IMR-90 (cell line): Measurements from ENCODE around the gene TULP4. TPM values are rescaled to one million over a fixed set of nuclear protein-coding genes. Genes with fewer than 3 reads are reported as not detected.
A peak's percentile ranks its signal among the peaks of the same experiment; 100 is the strongest.

Source experiments
- ATAC-seq: fragments of 200-7000 bp; cut with Tn5 transposase; 2 replicates; pipeline ENCODE4 v1.9.1; 2020; ENCODE audit warnings: low read depth, mild to moderate bottlenecking, moderate library complexity
- BruUV-seq: library from RNA; stranded (reverse); fragments of 400-500 nt; replicated peaks from 2 replicates; lab custom pipeline; 2021; lab: Mats Ljungman, UMichigan
- CTCF ChIA-PET: fragments of 300-600 bp; formaldehyde crosslinking; extraction: SDS; loops from one replicate; lab custom pipeline; 2021; ENCODE audit warnings: antibody characterized with exemption; lab: Yijun Ruan, JAX
- POLR2A ChIA-PET: fragments of 300-600 bp; sonication (Branson Sonifier 250); formaldehyde crosslinking; loops from one replicate; lab custom pipeline; 2022; ENCODE audit warnings: antibody characterized with exemption; ENCODE audit not compliant: unreplicated experiment; lab: Charles Lee
- DNase-seq: peaks from one replicate; pipeline ENCODE4 v3.0.0; 2013
- H2AFZ ChIP-seq: replicated peaks from 2 replicates; pipeline ENCODE3; 2013; ENCODE audit warnings: low read length, mild to moderate bottlenecking; ENCODE audit not compliant: poor library complexity
- H2AK5ac ChIP-seq: 2 replicates; pipeline ENCODE4 v1.6.1; 2013; ENCODE audit warnings: low read depth, low read length, inconsistent platforms
- H2AK9ac ChIP-seq: replicated peaks from 2 replicates; pipeline ENCODE3; 2013; ENCODE audit warnings: mild to moderate bottlenecking, low read depth, low read length, moderate library complexity; ENCODE audit not compliant: poor library complexity
- H2BK120ac ChIP-seq: 2 replicates; pipeline ENCODE4 v1.6.1; 2013; ENCODE audit warnings: low read depth, low read length, inconsistent platforms
- H2BK15ac ChIP-seq: 3 replicates; pipeline ENCODE4 v1.6.1; 2013; ENCODE audit warnings: low read depth, low read length, inconsistent platforms
- H2BK20ac ChIP-seq: 2 replicates; pipeline ENCODE4 v1.6.1; 2013; ENCODE audit warnings: low read depth, mild to moderate bottlenecking, inconsistent platforms, low read length, moderate library complexity
- H2BK5ac ChIP-seq: 2 replicates; pipeline ENCODE4 v1.6.1; 2013; ENCODE audit warnings: mild to moderate bottlenecking, low read depth, low read length, inconsistent platforms; ENCODE audit not compliant: poor library complexity, severe bottlenecking
- H3K14ac ChIP-seq: replicated peaks from 2 replicates; pipeline ENCODE4 v1.6.1; 2013; ENCODE audit warnings: low read depth, low read length, inconsistent platforms
- H3K18ac ChIP-seq: 2 replicates; pipeline ENCODE4 v1.6.1; 2013; ENCODE audit warnings: low read depth, low read length, control low read depth
- H3K23ac ChIP-seq: 2 replicates; pipeline ENCODE4 v1.6.1; 2013; ENCODE audit warnings: low read depth, low read length, inconsistent platforms
- H3K27ac ChIP-seq: 2 replicates; pipeline ENCODE4 v1.5.1; 2013; ENCODE audit warnings: mild to moderate bottlenecking, control low read depth, low read length; ENCODE audit not compliant: insufficient read depth
- H3K27me3 ChIP-seq: 2 replicates; pipeline ENCODE4 v1.6.1; 2013; ENCODE audit warnings: low read length; ENCODE audit not compliant: control insufficient read depth, insufficient read depth
- H3K36me3 ChIP-seq: 2 replicates; pipeline ENCODE4 v1.6.1; 2013; ENCODE audit warnings: low read length, mixed read lengths; ENCODE audit not compliant: control insufficient read depth, insufficient read depth
- H3K4ac ChIP-seq: 2 replicates; pipeline ENCODE4 v1.6.1; 2013; ENCODE audit warnings: low read depth, low read length, inconsistent platforms
- H3K4me1 ChIP-seq: 2 replicates; pipeline ENCODE4 v1.6.1; 2013; ENCODE audit warnings: low read length, mixed read lengths; ENCODE audit not compliant: control insufficient read depth, insufficient read depth
- H3K4me2 ChIP-seq: 2 replicates; pipeline ENCODE4 v1.6.1; 2013; ENCODE audit warnings: low read depth, mild to moderate bottlenecking, control low read depth, low read length, moderate library complexity
- H3K4me3 ChIP-seq: 2 replicates; pipeline ENCODE4 v1.5.1; 2013; ENCODE audit warnings: low read depth, mild to moderate bottlenecking, control low read depth, low read length, moderate library complexity; ENCODE audit not compliant: insufficient read depth
- H3K56ac ChIP-seq: 2 replicates; pipeline ENCODE4 v1.6.1; 2013; ENCODE audit warnings: low read length, inconsistent platforms; ENCODE audit not compliant: insufficient read depth; ENCODE audit errors: extremely low read depth
- H3K79me1 ChIP-seq, 2 experiments: 2 replicates each; pipeline ENCODE4 v1.6.1; 2013; ENCODE audit warnings: low read length in 2 of 2, inconsistent platforms in 1 of 2, low read depth in 1 of 2
- H3K9ac ChIP-seq: 2 replicates; pipeline ENCODE4 v1.6.1; 2013; ENCODE audit warnings: low read depth, low read length, control low read depth
- H3K9me1 ChIP-seq: 2 replicates; pipeline ENCODE4 v1.6.1; 2013; ENCODE audit warnings: low read length, inconsistent platforms; ENCODE audit not compliant: insufficient read depth
- H3K9me3 ChIP-seq: 2 replicates; pipeline ENCODE4 v1.6.1; 2013; ENCODE audit warnings: low read length; ENCODE audit not compliant: control insufficient read depth, insufficient read depth
- H4K20me1 ChIP-seq: 2 replicates; pipeline ENCODE4 v1.6.1; 2013; ENCODE audit warnings: low read length, inconsistent platforms; ENCODE audit not compliant: insufficient read depth
- H4K5ac ChIP-seq: 2 replicates; pipeline ENCODE4 v1.6.1; 2013; ENCODE audit warnings: mild to moderate bottlenecking, low read depth, low read length, control low read depth
- H4K8ac ChIP-seq, 2 experiments: 2 replicates each; pipeline ENCODE4 v1.6.1; 2013; ENCODE audit warnings: low read depth in 2 of 2, low read length in 2 of 2, control low read depth in 1 of 2, inconsistent platforms in 1 of 2
- H4K91ac ChIP-seq: 2 replicates; pipeline ENCODE4 v1.6.1; 2013; ENCODE audit warnings: low read depth, low read length, inconsistent platforms; ENCODE audit not compliant: insufficient read depth
- CHD1 ChIP-seq: IDR thresholded peaks from 2 replicates; pipeline ENCODE4 v1.6.1; 2012; ENCODE audit warnings: low read depth, low read length, improper control_type of control experiment
- MAFK ChIP-seq: IDR thresholded peaks from 2 replicates; pipeline ENCODE4 v1.6.1; 2012; ENCODE audit warnings: low read depth, low read length, improper control_type of control experiment
- MAZ ChIP-seq: IDR thresholded peaks from 2 replicates; pipeline ENCODE4 v1.6.1; 2012; ENCODE audit warnings: low read depth, mild to moderate bottlenecking, low read length, improper control_type of control experiment, moderate library complexity, borderline replicate concordance
- MXI1 ChIP-seq: IDR thresholded peaks from 2 replicates; pipeline ENCODE4 v1.6.1; 2012; ENCODE audit warnings: low read depth, mild to moderate bottlenecking, low read length, moderate library complexity, borderline replicate concordance
- NFE2L2 ChIP-seq: fragments of 150-350 bp; IDR thresholded peaks from 2 replicates; pipeline ENCODE4 v1.6.1; 2016; ENCODE audit warnings: low read depth, mild to moderate bottlenecking, low read length
- POLR2A ChIP-seq: IDR thresholded peaks from 2 replicates; pipeline ENCODE4 v1.6.1; 2012; ENCODE audit warnings: mild to moderate bottlenecking, low read depth, low read length
- RAD21 ChIP-seq: IDR thresholded peaks from 2 replicates; pipeline ENCODE4 v1.6.1; 2012; ENCODE audit warnings: low read length, improper control_type of control experiment
- RCOR1 ChIP-seq: IDR thresholded peaks from 2 replicates; pipeline ENCODE4 v1.6.1; 2012; ENCODE audit warnings: mild to moderate bottlenecking, low read length, improper control_type of control experiment; ENCODE audit not compliant: insufficient replicate concordance
- RFX5 ChIP-seq: IDR thresholded peaks from 2 replicates; pipeline ENCODE4 v1.8.0; 2012; ENCODE audit warnings: low read depth, mild to moderate bottlenecking, low read length, moderate library complexity
- SMC3 ChIP-seq: fragments of 150-350 bp; IDR thresholded peaks from 2 replicates; pipeline ENCODE4 v1.6.1; 2016; ENCODE audit warnings: low read depth, mild to moderate bottlenecking, antibody characterized with exemption, low read length, moderate library complexity
- WGBS, 2 experiments: methylation state at CpG; one replicate each; pipeline versions ENCODE4 v1.1.5 to v1.1.7; 2013; ENCODE audit warnings: missing lambda C conversion rate in 2 of 2; ENCODE audit not compliant: insufficient read length in 1 of 2; ENCODE audit errors: extremely low coverage in 2 of 2; 5-methylcytosine and 5-hydroxymethylcytosine counted together
- dilution Hi-C: fragments of 300-500 bp; cut with HindIII; formaldehyde crosslinking; loops from one replicate; pipeline ENCODE4 v1.14.3; 2018; ENCODE audit warnings: low sequenced_read_pairs; ENCODE audit not compliant: unreplicated experiment
- in situ Hi-C: fragments of 300-500 bp; cut with MboI; formaldehyde crosslinking; loops from 3 replicates; pipeline ENCODE4 v1.14.3; 2019; ENCODE audit warnings: low sequenced_read_pairs, inconsistent platforms, mixed read lengths
- intact Hi-C: fragments of 100-400 bp; cut with micrococcal nuclease; formaldehyde crosslinking; loops from 2 replicates; pipeline ENCODE4 v1.10.0; 2022
- polyA plus RNA-seq, 3 experiments: library from polyadenylated mRNA; depleted of rRNA; stranded (reverse); fragments of >200 nt; gene quantifications; 2 replicates each; pipeline ENCODE4 v1.2.3, GENCODE V29; 2012; ENCODE audit warnings: low replicate concordance in 1 of 3
- total RNA-seq: library from RNA; depleted of rRNA; stranded (reverse); fragments of >200 nt; gene quantifications from 2 replicates; pipeline ENCODE4 v1.2.3, GENCODE V29; 2012
- TF ChIP-seq, protein P1 (sequence below): conservative IDR thresholded peaks from 2 replicates; pipeline ENCODE4 v1.5.1; 2012; ENCODE audit warnings: mild to moderate bottlenecking, low read depth, low read length, improper control_type of control experiment
- TF ChIP-seq, protein P2 (sequence below): fragments of 150-350 bp; IDR thresholded peaks from 2 replicates; pipeline ENCODE4 v1.6.1; 2017; ENCODE audit warnings: mild to moderate bottlenecking, antibody characterized with exemption, low read length, low read depth

The TULP4 gene
- total and polyA plus RNA-seq, 2 of the 4 experiments (the other 2 are of a cell fraction), result 8.1 to 30.6 TPM

DNA sequence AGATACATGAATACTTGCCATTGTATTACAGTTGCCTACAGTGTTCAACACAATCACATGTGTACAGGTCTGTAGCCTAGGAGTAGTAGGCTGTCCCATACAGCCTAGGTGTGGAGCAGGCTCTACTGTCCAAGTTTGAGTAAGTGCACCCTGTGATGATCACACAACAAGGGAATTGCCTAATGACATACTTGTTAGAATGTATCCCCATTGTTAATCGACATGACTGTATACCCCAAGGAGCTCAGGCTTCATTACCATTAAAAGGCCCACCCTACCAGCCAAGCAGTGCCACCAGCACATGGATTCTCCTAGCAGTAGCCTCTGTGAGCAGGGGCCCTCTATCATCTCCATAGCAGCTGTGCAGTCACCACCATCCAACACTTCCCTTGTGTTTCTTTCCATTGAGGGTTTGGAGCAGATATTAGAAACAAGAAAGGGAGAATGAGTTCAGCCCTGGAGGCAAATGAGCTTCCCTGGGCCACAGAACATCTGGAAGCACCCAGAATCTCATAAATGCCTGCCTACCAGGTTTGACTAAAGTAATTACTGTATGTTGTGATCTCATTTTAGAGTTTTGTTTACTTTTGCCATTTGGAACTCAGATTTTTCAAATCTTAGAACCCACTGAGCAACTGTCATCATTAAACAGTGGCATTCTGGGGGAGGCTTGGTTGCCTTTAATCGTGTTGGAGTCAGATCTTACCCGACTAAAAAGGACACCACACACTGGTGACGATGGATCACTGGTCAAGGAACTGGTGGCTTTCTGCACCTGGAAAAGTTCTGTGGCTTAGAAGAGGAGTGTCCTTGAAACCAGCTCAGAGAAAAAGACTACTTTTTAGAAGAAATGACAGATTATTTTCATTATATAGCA is 104.9 kb downstream of the TULP4 start:
- intact Hi-C loops (no loop called here), dilution Hi-C loops (no loop called here), in situ Hi-C loops (no loop called here)
- Histone ChIP-seq H2AK5ac (peak overlapping the region; percentile 66; the same call in 1 of the 2 replicates), H2AK9ac (no peak overlapping the region), H4K8ac (peak overlapping the region in 1 of 2 experiments; percentile 25; a peak in 1 of 4 replicates), H4K91ac (no peak overlapping the region), H3K9me1 (peaks cover 10% of the 10 kb centered on the region), H3K9ac (no peak overlapping the region), H3K9me3 (no peaks in the 10 kb centered on the region), H3K79me1 (peaks cover 0 to 16% of the 10 kb centered on the region in 2 experiments; a peak in 3 of 4 replicates), H2BK20ac (no peak overlapping the region; the same call in 1 of the 2 replicates), H3K23ac (no peak overlapping the region), H3K4ac (0 out of 2 replicates have a peak overlapping the region, but pooled peaks have one; percentile 21), H3K36me3 (peaks cover 5% of the 10 kb centered on the region), H2BK15ac (0 out of 3 replicates have a peak overlapping the region, but pooled peaks have one; percentile 32), H2BK5ac (no peak overlapping the region), H3K14ac (peak overlapping the region; percentile 73; the same call in 1 of the 2 replicates), H3K56ac (no peak overlapping the region), H3K18ac (no peak overlapping the region), H3K27ac (no peak overlapping the region), H3K4me2 (no peak overlapping the region), H2BK120ac (no peak overlapping the region), H4K20me1 (no peaks in the 10 kb centered on the region; the same call in 1 of the 2 replicates), H4K5ac (no peak overlapping the region), H3K4me3 (no peak overlapping the region), H3K27me3 (no peaks in the 10 kb centered on the region), H2AFZ (no peak overlapping the region), H3K4me1 (peaks cover 7% of the 10 kb centered on the region)
- ATAC-seq (peak; percentile 54), DNase-seq (peak; percentile 11)
- no peak for TF ChIP-seq SMC3
- no peak for TF ChIP-seq RFX5
- TF ChIP-seq, protein P1, sequence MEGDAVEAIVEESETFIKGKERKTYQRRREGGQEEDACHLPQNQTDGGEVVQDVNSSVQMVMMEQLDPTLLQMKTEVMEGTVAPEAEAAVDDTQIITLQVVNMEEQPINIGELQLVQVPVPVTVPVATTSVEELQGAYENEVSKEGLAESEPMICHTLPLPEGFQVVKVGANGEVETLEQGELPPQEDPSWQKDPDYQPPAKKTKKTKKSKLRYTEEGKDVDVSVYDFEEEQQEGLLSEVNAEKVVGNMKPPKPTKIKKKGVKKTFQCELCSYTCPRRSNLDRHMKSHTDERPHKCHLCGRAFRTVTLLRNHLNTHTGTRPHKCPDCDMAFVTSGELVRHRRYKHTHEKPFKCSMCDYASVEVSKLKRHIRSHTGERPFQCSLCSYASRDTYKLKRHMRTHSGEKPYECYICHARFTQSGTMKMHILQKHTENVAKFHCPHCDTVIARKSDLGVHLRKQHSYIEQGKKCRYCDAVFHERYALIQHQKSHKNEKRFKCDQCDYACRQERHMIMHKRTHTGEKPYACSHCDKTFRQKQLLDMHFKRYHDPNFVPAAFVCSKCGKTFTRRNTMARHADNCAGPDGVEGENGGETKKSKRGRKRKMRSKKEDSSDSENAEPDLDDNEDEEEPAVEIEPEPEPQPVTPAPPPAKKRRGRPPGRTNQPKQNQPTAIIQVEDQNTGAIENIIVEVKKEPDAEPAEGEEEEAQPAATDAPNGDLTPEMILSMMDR, result no peak
- TF ChIP-seq, protein P2, sequence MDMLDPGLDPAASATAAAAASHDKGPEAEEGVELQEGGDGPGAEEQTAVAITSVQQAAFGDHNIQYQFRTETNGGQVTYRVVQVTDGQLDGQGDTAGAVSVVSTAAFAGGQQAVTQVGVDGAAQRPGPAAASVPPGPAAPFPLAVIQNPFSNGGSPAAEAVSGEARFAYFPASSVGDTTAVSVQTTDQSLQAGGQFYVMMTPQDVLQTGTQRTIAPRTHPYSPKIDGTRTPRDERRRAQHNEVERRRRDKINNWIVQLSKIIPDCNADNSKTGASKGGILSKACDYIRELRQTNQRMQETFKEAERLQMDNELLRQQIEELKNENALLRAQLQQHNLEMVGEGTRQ, result no peak
- TF ChIP-seq MXI1, result no peak
- TF ChIP-seq CHD1, result no peak
- no peak for TF ChIP-seq POLR2A
- TF ChIP-seq RAD21, result no peak
- TF ChIP-seq NFE2L2, result no peak
- no peak for TF ChIP-seq MAFK
- TF ChIP-seq MAZ, result no peak
- TF ChIP-seq RCOR1, result no peak
- BruUV-seq, result no TSS peak
- ChIA-PET CTCF (interaction anchor here (0.6 to 1.6 kb wide), 2 partner anchors 15 to 43 kb away, joined by 3 to 5 read pairs; no protein-coding TSS in a partner anchor), POLR2A (interaction anchor here (0.7 kb wide), 1 partner anchor 54 kb away, joined by 26 read pairs; no protein-coding TSS in a partner anchor)
- WGBS, 2 experiments, result no CpG with 5 or more reads among the region's 4 CpGs
